Osteocyte (in vitro differentiated cells): ENCODE measurements around the gene PAFAH1B1. TPM values are rescaled to one million over a fixed set of nuclear protein-coding genes. Genes with fewer than 3 reads are reported as not detected.

Experiments used
- DNase-seq: peaks from one replicate; pipeline ENCODE4 v3.0.0; 2021; ENCODE audit warnings: mixed read lengths; ENCODE audit not compliant: unreplicated experiment; ENCODE audit errors: extremely low spot score
- H3K27ac Mint-ChIP-seq: one replicate; pipeline ENCODE4 v1.8.0; 2021; ENCODE audit warnings: mild to moderate bottlenecking, mixed read lengths; ENCODE audit not compliant: unreplicated experiment
- H3K27me3 Mint-ChIP-seq: one replicate; pipeline ENCODE4 v1.8.0; 2021; ENCODE audit warnings: mixed read lengths; ENCODE audit not compliant: unreplicated experiment
- H3K36me3 Mint-ChIP-seq: one replicate; pipeline ENCODE4 v1.8.0; 2021; ENCODE audit warnings: mixed read lengths; ENCODE audit not compliant: unreplicated experiment
- H3K4me1 Mint-ChIP-seq: one replicate; pipeline ENCODE4 v1.8.0; 2021; ENCODE audit warnings: mixed read lengths; ENCODE audit not compliant: unreplicated experiment
- H3K4me3 Mint-ChIP-seq: one replicate; pipeline ENCODE4 v1.8.0; 2021; ENCODE audit warnings: mild to moderate bottlenecking, moderate library complexity, mixed read lengths; ENCODE audit not compliant: unreplicated experiment
- H3K9me3 Mint-ChIP-seq: one replicate; pipeline ENCODE4 v1.8.0; 2021; ENCODE audit warnings: mixed read lengths; ENCODE audit not compliant: unreplicated experiment
- CTCF ChIP-seq: fragments of 200-600 bp; sonication (generic); IDR thresholded peaks from 2 replicates; pipeline ENCODE4 v1.5.0; 2021; ENCODE audit warnings: antibody characterized with exemption, mild to moderate bottlenecking, moderate library complexity
- total RNA-seq: library from RNA; stranded (reverse); gene quantifications from 2 replicates; pipeline ENCODE4 v1.2.1, GENCODE V29; 2021

The PAFAH1B1 gene
- total RNA-seq, 1 donor from 2014 or later = 138 TPM

GRCh38 chr17:2631211-2631610 lies 37.8 kb downstream of the PAFAH1B1 start:
- Mint-ChIP-seq H3K4me1 (peaks cover 62% of the 10 kb centered on the region), H3K9me3 (peaks cover 12% of the 10 kb centered on the region), H3K27ac (peak overlapping the region; percentile 11), H3K27me3 (no peaks in the 10 kb centered on the region), H3K36me3 (peaks cover 3% of the 10 kb centered on the region), H3K4me3 (no peak overlapping the region)
- DNase-seq = no peak
- TF ChIP-seq CTCF = no peak

DNA sequence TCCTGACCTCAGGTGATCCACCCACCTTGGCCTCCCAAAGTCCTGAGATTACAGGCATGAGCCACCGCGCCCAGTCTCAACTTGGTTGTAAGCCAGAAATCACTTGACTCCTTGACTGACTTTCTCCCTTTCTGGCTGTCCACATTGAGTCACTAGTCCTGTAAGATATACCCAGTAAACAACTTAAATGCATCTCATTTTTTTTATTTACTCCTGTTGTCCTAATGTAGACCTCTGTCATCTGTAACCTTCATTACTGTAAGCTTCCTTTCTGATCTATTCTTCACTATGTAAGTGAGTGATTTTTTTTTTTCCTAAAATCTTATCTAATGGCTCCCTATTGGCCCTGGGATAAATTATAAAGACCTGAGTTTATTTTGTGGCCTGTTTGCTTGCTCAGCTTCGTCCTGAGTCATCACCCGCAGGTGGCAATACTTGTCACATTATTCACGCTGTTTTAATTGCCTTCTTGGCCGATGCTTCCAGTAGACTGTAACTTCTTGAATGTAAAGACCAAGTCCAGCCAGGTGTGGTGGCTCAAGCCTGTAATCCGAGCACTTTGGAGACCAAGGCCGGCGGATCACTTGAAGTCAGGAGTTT lies 41.0 kb downstream of the PAFAH1B1 start:
- Mint-ChIP-seq H3K27me3 (no peaks in the 10 kb centered on the region), H3K4me1 (peaks cover 46% of the 10 kb centered on the region), H3K4me3 (no peak overlapping the region), H3K27ac (peak overlapping the region; percentile 64), H3K36me3 (peaks cover 9% of the 10 kb centered on the region), H3K9me3 (no peaks in the 10 kb centered on the region)
- TF ChIP-seq CTCF = no peak
- DNase-seq = no peak

GRCh38 chr17:2635241-2635640 lies 41.8 kb downstream of the PAFAH1B1 start:
- no peak overlapping the region for H3K27ac Mint-ChIP-seq
- no peaks in the 10 kb centered on the region for H3K27me3 Mint-ChIP-seq
- peaks cover 39% of the 10 kb centered on the region for H3K4me1 Mint-ChIP-seq
- H3K4me3 Mint-ChIP-seq = no peak overlapping the region
- TF ChIP-seq CTCF = no peak
- H3K9me3 Mint-ChIP-seq = no peaks in the 10 kb centered on the region
- DNase-seq = no peak
- peaks cover 11% of the 10 kb centered on the region for H3K36me3 Mint-ChIP-seq

GRCh38 chr17:2635675-2636074 lies 42.2 kb downstream of the PAFAH1B1 start:
- H3K27ac Mint-ChIP-seq = no peak overlapping the region
- no peak for DNase-seq
- no peaks in the 10 kb centered on the region for H3K9me3 Mint-ChIP-seq
- H3K4me3 Mint-ChIP-seq = no peak overlapping the region
- peaks cover 15% of the 10 kb centered on the region for H3K36me3 Mint-ChIP-seq
- H3K4me1 Mint-ChIP-seq = peaks cover 34% of the 10 kb centered on the region
- no peaks in the 10 kb centered on the region for H3K27me3 Mint-ChIP-seq
- no peak for TF ChIP-seq CTCF

- H3K4me3 Mint-ChIP-seq = no peak overlapping the region
- H3K36me3 Mint-ChIP-seq = peaks cover 21% of the 10 kb centered on the region
- H3K4me1 Mint-ChIP-seq = peaks cover 30% of the 10 kb centered on the region
- no peak for DNase-seq
- no peak overlapping the region for H3K27ac Mint-ChIP-seq
- no peaks in the 10 kb centered on the region for H3K9me3 Mint-ChIP-seq
- TF ChIP-seq CTCF = no peak
- H3K27me3 Mint-ChIP-seq = no peaks in the 10 kb centered on the region
These were observed 42.9 kb downstream of the PAFAH1B1 start for GRCh38 chr17:2636169-2636930.
